HL-60 (cell line): Measurements from ENCODE around the gene PCDHB5.
"Not testable (repeated sequence)": the region's sequence is repeated elsewhere in the genome, so short reads cannot be mapped to it uniquely, and the experiment has no call there.

Experiments
- DNase-seq, 2 experiments: peaks; one replicate each; pipeline ENCODE4 v3.0.0-alpha.2; 2010 to 2020; ENCODE audit warnings: low read depth in 1 of 2, low spot score in 1 of 2
- H3K27ac ChIP-seq: fragments of 250-450 bp; sonication (Bioruptor Pico); replicated peaks from 2 replicates; pipeline ENCODE4 v1.5.1; 2020; ENCODE audit warnings: mild to moderate bottlenecking, moderate library complexity
- H3K27me3 ChIP-seq: fragments of 250-450 bp; sonication (Bioruptor Pico); 2 replicates; pipeline ENCODE4 v1.5.1; 2021; ENCODE audit warnings: mild to moderate bottlenecking, moderate library complexity; ENCODE audit not compliant: insufficient read depth, poor library complexity, severe bottlenecking
- H3K4me3 ChIP-seq: replicated peaks from 2 replicates; pipeline ENCODE4 v1.5.1; 2011; ENCODE audit warnings: mild to moderate bottlenecking, control low read depth, low read length; ENCODE audit not compliant: insufficient read depth
- GABPA ChIP-seq: IDR thresholded peaks from 2 replicates; pipeline ENCODE4 v1.6.1; 2012; ENCODE audit warnings: low read depth
- POLR2AphosphoS5 ChIP-seq: IDR thresholded peaks from 2 replicates; pipeline ENCODE4 v1.6.1; 2012; ENCODE audit warnings: low read depth
- SPI1 ChIP-seq: IDR thresholded peaks from 2 replicates; pipeline ENCODE4 v1.6.1; 2012; ENCODE audit warnings: low read depth, mild to moderate bottlenecking, borderline replicate concordance
- TF ChIP-seq, protein P1 (sequence below): IDR thresholded peaks from 2 replicates; pipeline ENCODE4 v1.6.1; 2012; ENCODE audit warnings: low read depth; ENCODE audit not compliant: insufficient replicate concordance
- TF ChIP-seq, protein P2 (sequence below): IDR thresholded peaks from one replicate; pipeline ENCODE4 v1.5.1; 2011; ENCODE audit warnings: low read length, control low read depth, inconsistent platforms; ENCODE audit not compliant: insufficient read depth

Gene PCDHB5

DNA sequence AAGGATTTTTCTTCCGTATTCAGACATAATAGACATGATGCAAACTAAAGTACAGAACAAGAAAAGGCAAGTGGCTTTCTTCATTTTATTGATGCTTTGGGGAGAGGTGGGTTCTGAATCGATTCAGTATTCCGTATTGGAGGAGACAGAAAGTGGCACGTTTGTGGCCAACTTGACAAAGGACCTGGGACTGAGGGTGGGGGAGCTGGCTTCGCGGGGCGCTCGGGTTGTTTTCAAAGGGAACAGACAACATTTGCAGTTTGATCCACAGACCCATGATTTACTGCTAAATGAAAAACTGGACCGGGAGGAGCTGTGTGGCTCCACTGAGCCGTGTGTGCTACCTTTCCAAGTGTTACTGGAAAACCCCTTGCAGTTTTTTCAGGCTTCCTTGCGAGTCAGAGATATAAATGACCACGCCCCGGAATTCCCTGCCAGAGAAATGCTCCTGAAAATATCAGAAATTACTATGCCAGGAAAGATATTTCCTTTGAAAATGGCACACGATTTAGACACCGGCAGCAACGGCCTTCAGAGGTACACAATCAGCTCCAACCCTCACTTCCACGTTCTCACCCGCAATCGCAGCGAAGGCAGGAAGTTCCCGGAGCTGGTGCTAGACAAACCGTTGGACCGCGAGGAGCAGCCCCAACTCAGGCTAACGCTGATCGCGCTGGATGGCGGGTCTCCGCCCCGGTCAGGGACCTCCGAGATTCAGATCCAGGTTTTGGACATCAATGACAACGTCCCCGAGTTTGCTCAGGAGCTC lies 15.4 kb downstream of the PCDHB5 start:
- H3K27me3 ChIP-seq, result no peaks in the 10 kb centered on the region
- TF ChIP-seq POLR2AphosphoS5, result no peak
- TF ChIP-seq, protein P1, sequence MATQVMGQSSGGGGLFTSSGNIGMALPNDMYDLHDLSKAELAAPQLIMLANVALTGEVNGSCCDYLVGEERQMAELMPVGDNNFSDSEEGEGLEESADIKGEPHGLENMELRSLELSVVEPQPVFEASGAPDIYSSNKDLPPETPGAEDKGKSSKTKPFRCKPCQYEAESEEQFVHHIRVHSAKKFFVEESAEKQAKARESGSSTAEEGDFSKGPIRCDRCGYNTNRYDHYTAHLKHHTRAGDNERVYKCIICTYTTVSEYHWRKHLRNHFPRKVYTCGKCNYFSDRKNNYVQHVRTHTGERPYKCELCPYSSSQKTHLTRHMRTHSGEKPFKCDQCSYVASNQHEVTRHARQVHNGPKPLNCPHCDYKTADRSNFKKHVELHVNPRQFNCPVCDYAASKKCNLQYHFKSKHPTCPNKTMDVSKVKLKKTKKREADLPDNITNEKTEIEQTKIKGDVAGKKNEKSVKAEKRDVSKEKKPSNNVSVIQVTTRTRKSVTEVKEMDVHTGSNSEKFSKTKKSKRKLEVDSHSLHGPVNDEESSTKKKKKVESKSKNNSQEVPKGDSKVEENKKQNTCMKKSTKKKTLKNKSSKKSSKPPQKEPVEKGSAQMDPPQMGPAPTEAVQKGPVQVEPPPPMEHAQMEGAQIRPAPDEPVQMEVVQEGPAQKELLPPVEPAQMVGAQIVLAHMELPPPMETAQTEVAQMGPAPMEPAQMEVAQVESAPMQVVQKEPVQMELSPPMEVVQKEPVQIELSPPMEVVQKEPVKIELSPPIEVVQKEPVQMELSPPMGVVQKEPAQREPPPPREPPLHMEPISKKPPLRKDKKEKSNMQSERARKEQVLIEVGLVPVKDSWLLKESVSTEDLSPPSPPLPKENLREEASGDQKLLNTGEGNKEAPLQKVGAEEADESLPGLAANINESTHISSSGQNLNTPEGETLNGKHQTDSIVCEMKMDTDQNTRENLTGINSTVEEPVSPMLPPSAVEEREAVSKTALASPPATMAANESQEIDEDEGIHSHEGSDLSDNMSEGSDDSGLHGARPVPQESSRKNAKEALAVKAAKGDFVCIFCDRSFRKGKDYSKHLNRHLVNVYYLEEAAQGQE, result no peak
- TF ChIP-seq, protein P2, sequence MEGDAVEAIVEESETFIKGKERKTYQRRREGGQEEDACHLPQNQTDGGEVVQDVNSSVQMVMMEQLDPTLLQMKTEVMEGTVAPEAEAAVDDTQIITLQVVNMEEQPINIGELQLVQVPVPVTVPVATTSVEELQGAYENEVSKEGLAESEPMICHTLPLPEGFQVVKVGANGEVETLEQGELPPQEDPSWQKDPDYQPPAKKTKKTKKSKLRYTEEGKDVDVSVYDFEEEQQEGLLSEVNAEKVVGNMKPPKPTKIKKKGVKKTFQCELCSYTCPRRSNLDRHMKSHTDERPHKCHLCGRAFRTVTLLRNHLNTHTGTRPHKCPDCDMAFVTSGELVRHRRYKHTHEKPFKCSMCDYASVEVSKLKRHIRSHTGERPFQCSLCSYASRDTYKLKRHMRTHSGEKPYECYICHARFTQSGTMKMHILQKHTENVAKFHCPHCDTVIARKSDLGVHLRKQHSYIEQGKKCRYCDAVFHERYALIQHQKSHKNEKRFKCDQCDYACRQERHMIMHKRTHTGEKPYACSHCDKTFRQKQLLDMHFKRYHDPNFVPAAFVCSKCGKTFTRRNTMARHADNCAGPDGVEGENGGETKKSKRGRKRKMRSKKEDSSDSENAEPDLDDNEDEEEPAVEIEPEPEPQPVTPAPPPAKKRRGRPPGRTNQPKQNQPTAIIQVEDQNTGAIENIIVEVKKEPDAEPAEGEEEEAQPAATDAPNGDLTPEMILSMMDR, result no peak
- no peak for TF ChIP-seq GABPA
- no peak for TF ChIP-seq SPI1
- H3K27ac ChIP-seq, result no peak overlapping the region
- no peak overlapping the region for H3K4me3 ChIP-seq
- DNase-seq, result no peak

DNA sequence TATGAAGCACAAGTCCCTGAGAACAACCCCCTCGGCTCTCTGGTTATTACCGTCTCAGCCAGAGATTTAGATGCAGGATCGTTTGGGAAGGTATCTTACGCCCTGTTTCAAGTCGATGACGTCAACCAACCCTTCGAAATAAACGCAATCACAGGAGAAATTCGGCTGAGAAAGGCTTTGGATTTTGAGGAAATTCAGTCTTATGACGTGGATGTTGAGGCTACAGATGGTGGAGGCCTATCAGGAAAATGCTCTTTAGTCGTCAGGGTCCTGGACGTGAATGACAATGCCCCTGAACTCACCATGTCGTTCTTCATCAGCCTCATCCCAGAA lies 16.0 kb downstream of the PCDHB5 start:
- no peak overlapping the region for H3K4me3 ChIP-seq

DNA sequence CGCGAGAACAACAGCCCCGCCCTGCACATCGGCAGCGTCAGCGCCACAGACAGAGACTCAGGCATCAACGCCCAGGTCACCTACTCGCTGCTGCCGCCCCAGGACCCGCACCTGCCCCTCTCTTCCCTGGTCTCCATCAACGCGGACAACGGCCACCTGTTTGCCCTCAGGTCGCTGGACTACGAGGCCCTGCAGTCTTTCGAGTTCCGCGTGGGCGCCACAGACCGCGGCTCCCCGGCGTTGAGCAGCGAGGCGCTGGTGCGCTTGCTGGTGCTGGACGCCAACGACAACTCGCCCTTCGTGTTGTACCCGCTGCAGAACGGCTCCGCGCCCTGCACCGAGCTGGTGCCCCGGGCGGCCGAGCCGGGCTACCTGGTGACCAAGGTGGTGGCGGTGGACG lies 16.6 kb downstream of the PCDHB5 start:
- H3K27ac ChIP-seq, H3K4me3 ChIP-seq, H3K27me3 ChIP-seq, DNase-seq: not testable (repeated sequence)

More for the DNA sequence above, 16.0 kb downstream of the PCDHB5 start:
- Histone ChIP-seq H3K27ac (no peak overlapping the region), H3K27me3 (no peaks in the 10 kb centered on the region)
- no peak for DNase-seq
- TF ChIP-seq SPI1, result no peak
- TF ChIP-seq, protein P1, result no peak
- TF ChIP-seq GABPA, result no peak
- no peak for TF ChIP-seq POLR2AphosphoS5
- TF ChIP-seq, protein P2, result no peak

DNA sequence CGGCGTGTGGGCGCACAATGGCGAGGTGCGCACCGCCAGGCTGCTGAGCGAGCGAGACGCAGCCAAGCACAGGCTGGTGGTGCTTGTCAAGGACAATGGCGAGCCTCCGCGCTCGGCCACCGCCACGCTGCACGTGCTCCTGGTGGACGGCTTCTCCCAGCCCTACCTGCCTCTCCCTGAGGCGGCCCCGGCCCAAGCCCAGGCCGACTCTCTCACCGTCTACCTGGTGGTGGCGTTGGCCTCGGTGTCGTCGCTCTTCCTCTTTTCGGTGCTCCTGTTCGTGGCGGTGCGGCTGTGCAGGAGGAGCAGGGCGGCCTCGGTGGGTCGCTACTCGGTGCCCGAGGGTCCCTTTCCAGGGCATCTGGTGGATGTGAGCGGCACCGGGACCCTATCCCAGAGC lies 17.1 kb downstream of the PCDHB5 start:
- H3K27ac ChIP-seq, H3K27me3 ChIP-seq, DNase-seq, H3K4me3 ChIP-seq: not testable (repeated sequence)
